GM12892 (cell line): ENCODE results near the gene FAM120A.

ENCODE experiments used
- POLR2A ChIP-seq: IDR thresholded peaks from 2 replicates; pipeline ENCODE4 v1.6.1; 2011; ENCODE audit warnings: low read depth, low read length, control low read depth
- POLR2AphosphoS5 ChIP-seq: IDR thresholded peaks from 2 replicates; pipeline ENCODE4 v1.6.1; 2011; ENCODE audit warnings: low read depth, low read length, control low read depth

- no peak for TF ChIP-seq POLR2AphosphoS5
- TF ChIP-seq POLR2A, result no peak
These were observed 88.8 kb downstream of the FAM120A start for GRCh38 chr9:93540305-93540704.
